ENCODE data around the gene CRTAP. TPM values are rescaled to one million over a fixed set of nuclear protein-coding genes. Genes with fewer than 3 reads are reported as not detected.
"Not testable (repeated sequence)": the region's sequence is repeated elsewhere in the genome, so short reads cannot be mapped to it uniquely, and the experiment has no call there.

Gene CRTAP
- total RNA-seq, 1 donor from 2014 or later, result 138 TPM

GRCh38 chr3:33105341-33105948, 8.4 kb upstream of the CRTAP start:
- no peak overlapping the region for H3K4me3 Mint-ChIP-seq
- no peaks in the 10 kb centered on the region for H3K4me1 Mint-ChIP-seq (ENCODE audit: unreplicated experiment)
- no peaks in the 10 kb centered on the region for H3K9me3 Mint-ChIP-seq
- TF ChIP-seq CTCF (conservative IDR thresholded peaks at IDR 0.05), result no peak
- DNase-seq (ENCODE audit: extremely low spot score, unreplicated experiment), result no peak
- no peaks in the 10 kb centered on the region for H3K27me3 Mint-ChIP-seq
- H3K36me3 Mint-ChIP-seq, result no peaks in the 10 kb centered on the region
- no peak overlapping the region for H3K27ac Mint-ChIP-seq

DNA sequence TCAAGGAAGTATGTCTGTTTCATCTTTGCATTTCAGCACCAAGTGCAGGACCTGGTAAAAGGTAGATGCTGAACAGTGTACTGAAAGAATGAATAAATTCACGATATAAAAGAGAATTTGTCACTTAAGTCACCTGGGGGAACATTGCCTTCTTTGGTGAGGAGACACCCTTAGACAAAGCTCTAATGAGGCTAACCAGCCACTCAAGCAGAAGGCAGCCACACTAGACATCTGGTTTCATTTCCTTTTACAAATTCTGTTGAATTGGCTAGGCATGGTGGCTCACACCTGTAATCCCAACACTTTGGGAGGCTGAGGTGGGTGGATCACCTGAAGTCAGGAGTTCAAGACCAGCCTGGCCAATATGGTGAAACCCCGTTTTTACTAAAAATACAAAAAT, 7.0 kb upstream of the CRTAP start:
- DNase-seq (ENCODE audit: extremely low spot score, unreplicated experiment); H3K4me3 Mint-ChIP-seq; H3K4me1 Mint-ChIP-seq (ENCODE audit: unreplicated experiment); H3K9me3 Mint-ChIP-seq; H3K27me3 Mint-ChIP-seq; H3K36me3 Mint-ChIP-seq; H3K27ac Mint-ChIP-seq: not testable (repeated sequence)

DNA sequence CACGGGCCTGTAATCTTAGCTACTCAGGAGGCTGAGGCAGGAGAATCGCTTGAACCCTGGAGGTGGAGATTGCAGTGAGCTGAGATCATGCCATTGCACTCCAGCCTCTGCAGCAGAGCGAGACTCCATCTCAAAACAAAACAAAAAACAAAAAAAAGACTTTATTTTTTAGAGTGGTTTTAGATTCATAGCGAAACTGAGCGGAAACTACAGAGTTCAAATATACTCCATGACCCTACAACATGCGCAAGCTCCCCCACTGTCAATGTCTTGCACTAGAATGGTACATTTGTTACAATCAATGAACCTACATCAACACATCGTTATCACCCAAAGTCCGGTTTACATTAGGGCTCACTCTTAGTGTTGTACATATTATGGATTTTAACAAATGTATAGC, 2.2 kb upstream of the CRTAP start:
- no peaks in the 10 kb centered on the region for H3K36me3 Mint-ChIP-seq
- no peaks in the 10 kb centered on the region for H3K27me3 Mint-ChIP-seq
- H3K27ac Mint-ChIP-seq, result no peak overlapping the region
- no peak overlapping the region for H3K4me3 Mint-ChIP-seq
- H3K9me3 Mint-ChIP-seq, result no peaks in the 10 kb centered on the region
- no peak for TF ChIP-seq CTCF (conservative IDR thresholded peaks at IDR 0.05)
- no peak for DNase-seq (ENCODE audit: extremely low spot score, unreplicated experiment)
- H3K4me1 Mint-ChIP-seq (ENCODE audit: unreplicated experiment), result peaks cover 10% of the 10 kb centered on the region

GRCh38 chr3:33114622-33115023, 809 bp downstream of the CRTAP start:
- no peaks in the 10 kb centered on the region for H3K27me3 Mint-ChIP-seq
- H3K9me3 Mint-ChIP-seq, result no peaks in the 10 kb centered on the region
- H3K36me3 Mint-ChIP-seq, result peaks cover 6% of the 10 kb centered on the region
- TF ChIP-seq CTCF (conservative IDR thresholded peaks at IDR 0.05), result no peak
- H3K4me1 Mint-ChIP-seq (ENCODE audit: unreplicated experiment), result peaks cover 36% of the 10 kb centered on the region
- peak overlapping the region; percentile 90 for H3K4me3 Mint-ChIP-seq
- DNase-seq (ENCODE audit: extremely low spot score, unreplicated experiment), result no peak
- peak overlapping the region; percentile 73 for H3K27ac Mint-ChIP-seq

- TF ChIP-seq CTCF (conservative IDR thresholded peaks at IDR 0.05), result no peak
- peak overlapping the region; percentile 46 for H3K27ac Mint-ChIP-seq
- no peak for DNase-seq (ENCODE audit: extremely low spot score, unreplicated experiment)
Observed at GRCh38 chr3:33115024-33115768, 1.4 kb downstream of the CRTAP start.

GRCh38 chr3:33117461-33117860, 3.6 kb downstream of the CRTAP start:
- DNase-seq (ENCODE audit: extremely low spot score, unreplicated experiment), result no peak
- Mint-ChIP-seq H3K36me3 (peaks cover 11% of the 10 kb centered on the region), H3K27me3 (no peaks in the 10 kb centered on the region), H3K27ac (no peak overlapping the region), H3K4me3 (peak overlapping the region; percentile 48), H3K4me1 (ENCODE audit: unreplicated experiment) (peaks cover 37% of the 10 kb centered on the region), H3K9me3 (no peaks in the 10 kb centered on the region)
- TF ChIP-seq CTCF (conservative IDR thresholded peaks at IDR 0.05), result no peak

More at GRCh38 chr3:33115024-33115768, 1.4 kb downstream of the CRTAP start:
- peaks cover 7% of the 10 kb centered on the region for H3K36me3 Mint-ChIP-seq
- no peaks in the 10 kb centered on the region for H3K27me3 Mint-ChIP-seq
- peak overlapping the region; percentile 90 for H3K4me3 Mint-ChIP-seq
- peaks cover 37% of the 10 kb centered on the region for H3K4me1 Mint-ChIP-seq (ENCODE audit: unreplicated experiment)
- no peaks in the 10 kb centered on the region for H3K9me3 Mint-ChIP-seq

All from type B pancreatic cell (in vitro differentiated cells).